SK-N-SH (cell line): ENCODE measurements around the gene P2RY12. TPM values are rescaled to one million over a fixed set of nuclear protein-coding genes. Genes with fewer than 3 reads are reported as not detected.

Experiments
- CTCF ChIA-PET: fragments of 300-600, 350-600 bp; formaldehyde crosslinking; extraction: SDS; loops from one replicate; lab custom pipeline; 2021; lab: Yijun Ruan, JAX
- POLR2A ChIA-PET: fragments of 350-600 bp; sonication (Branson Sonifier 250); formaldehyde crosslinking; extraction: SDS; loops from one replicate; lab custom pipeline; 2020; ENCODE audit warnings: antibody characterized with exemption, inconsistent platforms; lab: Yijun Ruan, JAX
- DNase-seq: peaks from one replicate; pipeline ENCODE4 v3.0.0; 2012
- H2AFZ ChIP-seq: fragments of 200-600 bp; sonication (generic); 2 replicates; pipeline ENCODE4 v1.8.1; 2016; ENCODE audit warnings: antibody characterized with exemption, mild to moderate bottlenecking, low read depth
- H3F3A ChIP-seq: fragments of 200-600 bp; sonication (generic); replicated peaks from 2 replicates; pipeline ENCODE3; 2016; ENCODE audit warnings: antibody characterized with exemption, mild to moderate bottlenecking; ENCODE audit not compliant: insufficient read depth
- H3K27ac ChIP-seq, 2 experiments: fragments of 200-500 bp in 1 of 2; fragments of 200-600 bp in 1 of 2; sonication (Bioruptor generic) in 1 of 2; sonication (generic), shearing (Covaris generic) in 1 of 2; 2 replicates each; pipeline versions ENCODE4 v1.5.1 to v1.6.1; 2014 to 2016; ENCODE audit warnings: low read depth in 2 of 2, inconsistent platforms in 1 of 2, low read length in 1 of 2, mild to moderate bottlenecking in 1 of 2, mixed read lengths in 1 of 2
- H3K27me3 ChIP-seq: fragments of 200-600 bp; sonication (generic), shearing (Covaris generic); 2 replicates; pipeline ENCODE4 v1.6.1; 2016; ENCODE audit warnings: mixed run types; ENCODE audit not compliant: insufficient read depth
- H3K36me3 ChIP-seq, 2 experiments: fragments of 200-500 bp in 1 of 2; fragments of 200-600 bp in 1 of 2; sonication (Bioruptor generic) in 1 of 2; sonication (generic) in 1 of 2; replicated peaks in 1 of 2; 2 replicates each; pipeline versions ENCODE3 to v1.5.1; 2014 to 2016; ENCODE audit warnings: low read length in 1 of 2, mild to moderate bottlenecking in 1 of 2; ENCODE audit not compliant: insufficient read depth in 2 of 2, control insufficient read depth in 1 of 2
- H3K4me1 ChIP-seq, 2 experiments: fragments of 200-500 bp in 1 of 2; fragments of 200-600 bp in 1 of 2; sonication (Bioruptor generic) in 1 of 2; sonication (generic), shearing (Covaris generic) in 1 of 2; 2 replicates each; pipeline versions ENCODE4 v1.5.1 to v1.6.1; 2014 to 2016; ENCODE audit warnings: low read depth in 1 of 2, low read length in 1 of 2, mixed run types in 1 of 2; ENCODE audit not compliant: insufficient read depth in 2 of 2, control insufficient read depth in 1 of 2
- H3K4me2 ChIP-seq: fragments of 200-600 bp; sonication (generic), shearing (Covaris generic); 2 replicates; pipeline ENCODE4 v1.6.1; 2017; ENCODE audit warnings: mixed run types
- H3K4me3 ChIP-seq, 2 experiments: fragments of 200-500 bp in 1 of 2; fragments of 200-600 bp in 1 of 2; sonication (Bioruptor generic) in 1 of 2; sonication (generic), shearing (Covaris generic) in 1 of 2; 2 replicates each; pipeline versions ENCODE4 v1.5.1 to v1.8.1; 2014 to 2016; ENCODE audit warnings: low read depth in 2 of 2, inconsistent platforms in 1 of 2, low read length in 1 of 2, mild to moderate bottlenecking in 1 of 2, mixed read lengths in 1 of 2, moderate library complexity in 1 of 2
- H3K79me2 ChIP-seq: fragments of 200-600 bp; sonication (generic); 2 replicates; pipeline ENCODE4 v1.8.1; 2017; ENCODE audit warnings: mild to moderate bottlenecking; ENCODE audit not compliant: insufficient read depth
- H3K9ac ChIP-seq: fragments of 200-600 bp; sonication (generic); 2 replicates; pipeline ENCODE4 v1.6.1; 2017; ENCODE audit warnings: mixed run types
- H3K9me2 ChIP-seq: fragments of 200-600 bp; sonication (generic); 2 replicates; pipeline ENCODE4 v1.6.1; 2017; ENCODE audit warnings: mixed run types
- H3K9me3 ChIP-seq: fragments of 200-600 bp; sonication (generic); 2 replicates; pipeline ENCODE4 v1.6.1; 2017; ENCODE audit warnings: mixed run types, mild to moderate bottlenecking, moderate library complexity
- H4K20me1 ChIP-seq: fragments of 200-600 bp; sonication (generic); 2 replicates; pipeline ENCODE4 v1.6.1; 2017; ENCODE audit warnings: mild to moderate bottlenecking, mixed run types; ENCODE audit not compliant: insufficient read depth
- ELF1 ChIP-seq: IDR thresholded peaks from 2 replicates; pipeline ENCODE4 v1.4.0; 2012
- EP300 ChIP-seq, 2 experiments: IDR thresholded peaks; 2 replicates each; pipeline versions ENCODE4 v1.4.0 to v1.6.1; 2012; ENCODE audit warnings: borderline replicate concordance in 1 of 2, low read depth in 1 of 2, low read length in 1 of 2
- EZH2phosphoT487 ChIP-seq: fragments of 200-600 bp; sonication (generic); IDR thresholded peaks from 2 replicates; pipeline ENCODE4 v1.6.1; 2017; ENCODE audit warnings: low read depth, mixed run types, mild to moderate bottlenecking, antibody characterized with exemption, moderate library complexity, borderline replicate concordance
- FOXJ3 ChIP-seq: sonication (generic); formaldehyde crosslinking; IDR thresholded peaks from 2 replicates; pipeline ENCODE4 v1.5.1; 2020; ENCODE audit warnings: mild to moderate bottlenecking, missing genetic modification reagents
- GABPA ChIP-seq: IDR thresholded peaks from 2 replicates; pipeline ENCODE4 v1.4.0; 2012; ENCODE audit warnings: low read depth, mild to moderate bottlenecking
- GATA2 ChIP-seq: sonication (generic); formaldehyde crosslinking; IDR thresholded peaks from 2 replicates; pipeline ENCODE4 v1.5.0; 2020; ENCODE audit warnings: mild to moderate bottlenecking, missing genetic modification reagents
- IRF3 ChIP-seq: fragments of 150-350 bp; IDR thresholded peaks from 2 replicates; pipeline ENCODE4 v1.6.1; 2016; ENCODE audit warnings: mild to moderate bottlenecking, low read depth, low read length
- JUND ChIP-seq: IDR thresholded peaks from 2 replicates; pipeline ENCODE4 v1.4.0; 2012
- MEF2A ChIP-seq: IDR thresholded peaks from 2 replicates; pipeline ENCODE4 v1.4.0; 2012; ENCODE audit warnings: low read depth, borderline replicate concordance
- MXI1 ChIP-seq: IDR thresholded peaks from 2 replicates; pipeline ENCODE4 v1.6.1; 2012; ENCODE audit warnings: mild to moderate bottlenecking, low read depth, low read length, improper control_type of control experiment
- NFIC ChIP-seq: IDR thresholded peaks from 2 replicates; pipeline ENCODE4 v1.4.0; 2012; ENCODE audit warnings: borderline replicate concordance
- NRF1 ChIP-seq: IDR thresholded peaks from 2 replicates; pipeline ENCODE4 v1.6.1; 2012; ENCODE audit warnings: low read depth, mild to moderate bottlenecking, low read length
- PBX3 ChIP-seq: IDR thresholded peaks from 2 replicates; pipeline ENCODE4; 2012
- RAD21 ChIP-seq: IDR thresholded peaks from 2 replicates; pipeline ENCODE4 v1.6.1; 2012; ENCODE audit warnings: mild to moderate bottlenecking, low read length
- RCOR1 ChIP-seq: fragments of 150-350 bp; IDR thresholded peaks from 2 replicates; pipeline ENCODE4 v1.6.1; 2017; ENCODE audit warnings: antibody characterized with exemption, low read length
- RXRA ChIP-seq: IDR thresholded peaks from 2 replicates; pipeline ENCODE4 v1.4.0; 2012; ENCODE audit warnings: low read depth, mild to moderate bottlenecking, borderline replicate concordance
- SIN3A ChIP-seq: IDR thresholded peaks from 2 replicates; pipeline ENCODE4 v1.6.1; 2012; ENCODE audit warnings: low read depth, mild to moderate bottlenecking, low read length, moderate library complexity, borderline replicate concordance
- SMC3 ChIP-seq: IDR thresholded peaks from 2 replicates; pipeline ENCODE4 v1.6.1; 2012; ENCODE audit warnings: low read depth, low read length, improper control_type of control experiment
- TCF12 ChIP-seq: IDR thresholded peaks from 2 replicates; pipeline ENCODE4 v1.4.0; 2012
- YY1 ChIP-seq: IDR thresholded peaks from 2 replicates; pipeline ENCODE4 v1.4.0; 2012; ENCODE audit warnings: low read depth, mild to moderate bottlenecking
- ZBTB33 ChIP-seq: IDR thresholded peaks from 2 replicates; pipeline ENCODE4 v1.4.0; 2012; ENCODE audit warnings: low read depth, borderline replicate concordance
- WGBS: methylation state at CpG from one replicate; pipeline ENCODE4 v1.1.6; 2017; ENCODE audit warnings: low lambda C conversion rate; 5-methylcytosine and 5-hydroxymethylcytosine counted together
- polyA plus RNA-seq, 3 experiments: library from polyadenylated mRNA; depleted of rRNA; stranded (reverse); fragments of >200 nt; gene quantifications; 2 replicates each; pipeline ENCODE4 v1.2.3, GENCODE V29; 2012

P2RY12 gene
- polyA plus RNA-seq, 1 of the 3 experiments (the other 2 are of a cell fraction) = not detected

- ChIA-PET CTCF (no interaction called here), POLR2A (no interaction called here)
- no peak overlapping the region for H3K4me2 ChIP-seq
- TF ChIP-seq SMC3 (no peak), MEF2A (no peak)
- TF ChIP-seq, all 33 proteins: peak for 0
- DNase-seq = no peak
- H3K36me3 ChIP-seq = no peaks in the 10 kb centered on the region
- no peaks in the 10 kb centered on the region for H3K4me1 ChIP-seq
- no peaks in the 10 kb centered on the region for H4K20me1 ChIP-seq
- H3K9me3 ChIP-seq = no peaks in the 10 kb centered on the region
- no peak overlapping the region for H3K4me3 ChIP-seq
- no peak overlapping the region for H3K9ac ChIP-seq
- 50% methylated on average over 3 of the region's 3 CpGs for WGBS
- no peaks in the 10 kb centered on the region for H3K9me2 ChIP-seq
- no peak overlapping the region for H3K27ac ChIP-seq
- no peaks in the 10 kb centered on the region for H3F3A ChIP-seq
- H3K27me3 ChIP-seq = no peaks in the 10 kb centered on the region
- H3K79me2 ChIP-seq = no peaks in the 10 kb centered on the region
- no peak overlapping the region for H2AFZ ChIP-seq
Measured at GRCh38 chr3:151366993-151367392, 17.6 kb downstream of the P2RY12 start.

GRCh38 chr3:151362751-151363174 lies 21.8 kb downstream of the P2RY12 start:
- ChIA-PET CTCF (no interaction called here), POLR2A (no interaction called here)
- Histone ChIP-seq H3K4me3 (no peak overlapping the region), H3K4me1 (no peaks in the 10 kb centered on the region), H3K9ac (no peak overlapping the region), H2AFZ (no peak overlapping the region), H3K36me3 (no peaks in the 10 kb centered on the region)
- WGBS = 59% methylated on average over 3 of the region's 3 CpGs
- TF ChIP-seq RCOR1 (no peak), EZH2phosphoT487 (no peak), SMC3 (no peak), GABPA (no peak), ELF1 (no peak), MXI1 (no peak), NFIC (no peak)
- TF ChIP-seq, all 33 proteins: peak for 0
- no peak overlapping the region for H3K4me2 ChIP-seq
- no peaks in the 10 kb centered on the region for H3K27me3 ChIP-seq
- DNase-seq = no peak
- no peaks in the 10 kb centered on the region for H4K20me1 ChIP-seq
- H3K27ac ChIP-seq = no peak overlapping the region
- H3K79me2 ChIP-seq = no peaks in the 10 kb centered on the region
- H3F3A ChIP-seq = no peaks in the 10 kb centered on the region
- H3K9me3 ChIP-seq = no peaks in the 10 kb centered on the region
- no peaks in the 10 kb centered on the region for H3K9me2 ChIP-seq

GRCh38 chr3:151357463-151357850 lies 27.1 kb downstream of the P2RY12 start:
- ChIA-PET CTCF (interaction anchor here (0.9 kb wide), 1 partner anchor 12 kb away, joined by 3 read pairs; no protein-coding TSS in a partner anchor), POLR2A (no interaction called here)
- peaks cover 0 to 3% of the 10 kb centered on the region in 2 experiments; a peak in 2 of 4 replicates for H3K4me1 ChIP-seq
- H3K4me2 ChIP-seq = no peak overlapping the region
- no peak overlapping the region for H3K9ac ChIP-seq
- H3K9me3 ChIP-seq = no peaks in the 10 kb centered on the region
- no peak overlapping the region for H3K27ac ChIP-seq
- H4K20me1 ChIP-seq = no peaks in the 10 kb centered on the region
- H3K36me3 ChIP-seq = no peaks in the 10 kb centered on the region
- H3K27me3 ChIP-seq = no peaks in the 10 kb centered on the region
- no peak overlapping the region for H3K4me3 ChIP-seq
- WGBS = 62% methylated on average over 2 of the region's 2 CpGs
- no peaks in the 10 kb centered on the region for H3K79me2 ChIP-seq
- no peaks in the 10 kb centered on the region for H3F3A ChIP-seq
- no peaks in the 10 kb centered on the region for H3K9me2 ChIP-seq
- DNase-seq = no peak
- no peak overlapping the region for H2AFZ ChIP-seq
- TF ChIP-seq JUND (no peak), FOXJ3 (CRISPR knock-in tag) (no peak), SIN3A (no peak), NFIC (no peak), GATA2 (CRISPR knock-in tag) (no peak), MEF2A (no peak), RAD21 (no peak), ZBTB33 (no peak), PBX3 (no peak), TCF12 (no peak), EP300 (IDR thresholded peaks at IDR 0.05; ENCODE audit: borderline replicate concordance in 1 of 2, low read depth in 1 of 2, low read length in 1 of 2) (no peak), YY1 (no peak), IRF3 (no peak), RXRA (no peak), RCOR1 (no peak), NRF1 (no peak)
